Caki2 (cell line): ENCODE data around the gene ATP8B1. TPM values are rescaled to one million over a fixed set of nuclear protein-coding genes. Genes with fewer than 3 reads are reported as not detected.
"Not testable (repeated sequence)": the region's sequence is repeated elsewhere in the genome, so short reads cannot be mapped to it uniquely, and the experiment has no call there.

Experiments used
- DNase-seq: peaks from one replicate; pipeline ENCODE4 v3.0.0-alpha.2; 2015; ENCODE audit warnings: low read depth
- in situ Hi-C: cut with HindIII; loops from 2 replicates; pipeline ENCODE4 v1.10.0; 2016; ENCODE audit warnings: low sequenced_read_pairs, low pct_unique_long_range_greater_than_20kb, mixed read lengths
- total RNA-seq: library from RNA; depleted of rRNA; stranded (reverse); fragments of >200 nt; shearing (Covaris generic); gene quantifications from 2 replicates; pipeline ENCODE4 v1.2.3, GENCODE V29; 2014; ENCODE audit warnings: low replicate concordance

Gene ATP8B1
- total RNA-seq, 1 experiment from 2014 or later, result 4.9 TPM

DNA sequence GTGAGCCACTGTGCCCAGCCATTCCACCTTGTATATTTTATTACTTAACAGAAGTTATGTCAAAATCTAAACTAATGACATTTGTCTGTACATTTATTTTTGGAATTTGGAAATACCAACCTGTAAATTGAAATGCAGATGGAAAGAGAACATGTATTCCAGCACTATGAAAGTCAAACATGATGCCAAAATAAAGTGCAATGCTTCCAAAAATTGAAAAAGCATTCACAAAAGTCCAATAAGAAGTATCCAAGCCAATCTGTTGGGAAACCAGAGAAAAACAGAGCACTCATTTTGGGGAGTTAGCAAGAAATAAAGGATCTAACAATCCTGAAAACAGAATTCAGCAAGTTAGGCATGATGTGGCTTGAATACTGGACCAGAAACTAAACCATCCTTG is 151.2 kb downstream of the ATP8B1 start:
- in situ Hi-C loops, result no loop called here

GRCh38 chr18:57649556-57650500 is 153.3 kb downstream of the ATP8B1 start:
- no peak for DNase-seq
- in situ Hi-C loops, result no loop called here

More for the DNA sequence above, 151.2 kb downstream of the ATP8B1 start:
- DNase-seq, result no peak

DNA sequence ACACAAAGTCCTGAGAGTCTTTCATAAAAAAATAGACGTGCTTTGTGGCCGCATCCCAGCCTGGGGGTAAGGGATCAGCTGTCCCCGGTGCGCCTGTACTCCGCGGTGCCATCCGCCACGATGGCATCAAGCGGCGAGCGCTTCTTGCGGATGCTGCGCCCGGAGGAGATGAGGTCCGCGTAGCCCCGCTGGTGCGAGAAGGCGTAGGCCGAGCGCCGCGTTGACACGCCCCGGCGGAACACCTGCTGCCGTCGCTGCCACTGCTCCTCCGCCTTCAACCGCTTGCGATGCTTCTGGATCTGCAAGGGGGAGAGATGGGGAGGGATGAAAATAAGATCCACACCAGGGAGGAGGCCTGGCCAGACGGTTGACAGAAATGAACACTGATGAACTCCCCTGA is 154.7 kb downstream of the ATP8B1 start:
- in situ Hi-C loops, result no loop called here
- no peak for DNase-seq

DNA sequence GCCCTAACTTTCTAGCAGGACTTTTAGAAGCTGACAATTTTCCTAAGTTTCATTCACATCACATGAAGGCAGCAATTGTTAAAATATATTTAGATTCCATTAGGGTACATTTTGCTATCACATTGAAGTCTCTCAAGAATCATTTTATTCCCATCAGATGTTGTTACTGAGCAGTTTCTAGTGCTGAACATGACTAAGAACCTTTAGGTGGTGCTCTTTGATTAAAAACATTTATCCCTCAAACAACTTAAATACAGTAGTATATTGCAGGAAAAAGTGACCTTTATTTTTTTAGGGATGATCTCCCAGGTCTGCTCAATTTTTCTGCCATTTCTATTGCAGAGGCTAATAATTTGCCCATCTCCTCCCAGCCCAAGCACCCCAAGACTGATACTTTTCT is 158.6 kb downstream of the ATP8B1 start:
- no peak for DNase-seq
- in situ Hi-C loops, result no loop called here

GRCh38 chr18:57643726-57644125 is 159.4 kb downstream of the ATP8B1 start:
- DNase-seq, in situ Hi-C loops: not testable (repeated sequence)

DNA sequence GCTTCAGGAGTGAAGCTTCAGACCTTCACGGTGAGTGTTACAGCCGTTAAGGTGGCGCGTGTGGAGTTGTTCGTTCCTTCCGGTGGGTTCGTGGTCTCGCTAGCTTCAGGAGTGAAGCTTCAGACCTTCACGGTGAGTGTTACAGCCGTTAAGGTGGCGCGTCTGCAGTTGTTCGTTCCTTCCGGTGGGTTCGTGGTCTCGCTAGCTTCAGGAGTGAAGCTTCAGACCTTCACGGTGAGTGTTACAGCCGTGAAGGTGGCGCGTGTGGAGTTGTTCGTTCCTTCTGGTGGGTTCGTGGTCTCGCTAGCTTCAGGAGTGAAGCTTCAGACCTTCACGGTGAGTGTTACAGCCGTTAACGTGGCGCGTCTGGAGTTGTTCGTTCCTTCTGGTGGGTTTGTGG is 160.7 kb downstream of the ATP8B1 start:
- DNase-seq, in situ Hi-C loops: not testable (repeated sequence)

DNA sequence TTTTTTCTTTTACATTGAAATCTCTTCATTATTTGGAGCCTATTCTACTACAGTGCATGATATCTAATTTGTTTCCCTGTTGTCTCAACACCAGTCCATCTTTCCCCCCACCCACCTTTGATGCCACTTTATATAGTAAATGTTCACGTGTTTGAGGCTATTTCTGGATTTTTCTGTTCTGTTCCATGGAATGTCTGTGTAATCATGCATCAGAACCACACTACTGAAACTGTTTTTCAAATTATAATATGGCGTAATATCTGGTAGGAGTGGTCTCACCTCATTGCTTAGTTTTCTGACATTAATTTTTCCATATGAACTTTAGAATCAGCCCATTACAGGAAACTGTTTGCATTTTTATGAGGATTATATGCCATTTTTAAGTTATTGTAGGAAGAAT is 162.4 kb downstream of the ATP8B1 start:
- DNase-seq, result no peak
- in situ Hi-C loops, result no loop called here

- in situ Hi-C loops, result no loop called here
- no peak for DNase-seq
These were observed 162.9 kb downstream of the ATP8B1 start for GRCh38 chr18:57640236-57640635.

DNA sequence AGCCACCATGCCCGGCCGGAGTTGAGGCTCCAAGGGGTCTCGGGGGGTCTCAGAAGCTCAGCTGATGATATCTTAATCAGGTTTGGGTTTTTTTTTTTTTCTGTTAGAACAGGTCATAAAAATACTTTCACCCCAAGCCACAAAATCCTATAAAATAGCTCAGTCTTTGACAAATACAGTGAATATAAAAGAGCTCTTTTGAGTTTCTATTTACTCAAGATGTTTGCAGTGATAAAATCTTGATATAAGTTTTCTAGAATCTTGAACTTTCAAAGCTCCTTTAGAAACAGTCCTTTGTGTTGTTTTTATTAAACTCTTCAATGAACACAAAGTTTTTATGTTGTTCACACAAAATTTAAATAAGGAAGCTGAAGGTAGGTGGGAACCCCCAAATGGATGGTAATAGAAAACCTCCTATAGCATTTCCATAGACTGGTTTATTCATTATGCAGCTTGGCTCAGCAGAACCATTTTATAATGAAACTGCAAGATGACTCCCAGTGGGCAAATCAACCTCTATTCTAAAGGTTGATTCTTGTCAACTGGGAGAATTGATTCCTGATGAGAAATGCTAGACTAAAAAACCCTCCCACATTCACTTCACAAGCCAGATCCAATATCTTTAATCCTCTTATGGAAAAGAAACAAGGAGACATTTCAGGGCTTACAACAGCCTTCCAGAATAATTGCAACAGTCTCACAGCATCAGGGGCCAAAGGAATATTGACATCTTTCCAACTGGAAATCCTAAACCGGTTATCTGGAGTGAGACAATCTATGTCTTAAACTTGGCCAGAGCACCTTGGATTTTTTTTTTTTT is 167.9 kb downstream of the ATP8B1 start:
- in situ Hi-C loops, result no loop called here
- no peak for DNase-seq

GRCh38 chr18:57631697-57632096 is 171.4 kb downstream of the ATP8B1 start:
- no peak for DNase-seq
- in situ Hi-C loops, result no loop called here

DNA sequence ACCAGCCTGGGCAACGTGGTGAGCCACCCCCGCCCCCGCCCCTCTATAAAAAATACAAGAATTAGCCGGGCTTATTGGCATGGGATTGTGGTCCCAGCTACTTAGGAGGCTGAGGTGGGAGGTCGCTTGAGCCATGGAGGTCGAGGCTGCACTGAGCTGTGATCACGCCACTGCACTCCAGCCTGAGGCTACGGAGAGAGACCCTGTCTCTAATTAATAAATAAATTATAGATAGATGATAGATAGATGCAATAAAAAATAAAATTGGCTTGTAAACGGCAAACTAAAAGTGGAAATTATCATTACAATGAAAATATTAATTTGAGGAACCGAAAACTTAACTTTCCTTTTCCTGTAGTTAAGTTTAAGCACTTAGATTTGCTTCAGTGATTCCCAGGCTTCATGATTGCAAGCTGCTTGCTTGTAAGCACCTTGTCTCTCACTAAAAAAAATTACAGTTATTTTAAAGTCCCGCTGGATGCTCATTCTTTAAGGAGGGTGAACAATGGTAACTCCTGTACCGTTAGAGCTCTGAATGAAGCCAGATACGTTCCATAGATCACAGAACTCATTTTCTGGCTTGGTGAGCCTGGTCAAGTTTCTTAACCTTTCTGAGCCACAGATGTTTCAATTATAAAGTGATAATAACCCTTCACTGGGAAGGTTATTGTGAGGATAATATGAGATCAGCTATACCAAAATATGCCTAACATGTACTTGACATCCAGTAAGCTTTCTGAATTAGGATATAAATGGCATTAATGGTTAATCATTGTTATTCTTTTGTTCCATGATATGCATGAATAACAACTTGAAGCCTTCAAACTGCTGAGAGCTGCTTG is 172.1 kb downstream of the ATP8B1 start:
- DNase-seq, result peak; percentile 28
- in situ Hi-C loops, result no loop called here

GRCh38 chr18:57630002-57630753 is 172.9 kb downstream of the ATP8B1 start:
- in situ Hi-C loops, result no loop called here
- peak; percentile 83 for DNase-seq

DNA sequence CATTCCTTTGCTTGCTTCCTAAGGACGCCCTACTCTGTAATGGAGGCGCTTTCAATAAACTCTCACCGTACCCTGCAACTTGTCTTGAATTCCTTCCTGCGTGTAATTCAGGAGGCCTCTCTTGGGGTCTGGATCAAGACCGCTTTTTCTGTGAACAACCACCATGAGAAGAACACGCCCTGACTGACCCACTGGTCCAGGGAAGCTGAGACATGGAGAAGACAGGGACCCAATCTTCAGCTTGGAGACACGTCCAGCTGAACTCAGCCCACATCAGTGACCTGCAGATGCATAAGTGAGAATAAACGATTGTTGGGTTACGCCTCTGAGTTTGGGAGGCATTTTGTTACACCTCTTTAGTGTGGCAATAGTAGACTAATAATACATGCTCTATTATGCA is 173.7 kb downstream of the ATP8B1 start:
- no peak for DNase-seq
- in situ Hi-C loops, result no loop called here

- DNase-seq, result no peak
- in situ Hi-C loops, result no loop called here
These were observed 175.6 kb downstream of the ATP8B1 start for GRCh38 chr18:57627488-57627887.

DNA sequence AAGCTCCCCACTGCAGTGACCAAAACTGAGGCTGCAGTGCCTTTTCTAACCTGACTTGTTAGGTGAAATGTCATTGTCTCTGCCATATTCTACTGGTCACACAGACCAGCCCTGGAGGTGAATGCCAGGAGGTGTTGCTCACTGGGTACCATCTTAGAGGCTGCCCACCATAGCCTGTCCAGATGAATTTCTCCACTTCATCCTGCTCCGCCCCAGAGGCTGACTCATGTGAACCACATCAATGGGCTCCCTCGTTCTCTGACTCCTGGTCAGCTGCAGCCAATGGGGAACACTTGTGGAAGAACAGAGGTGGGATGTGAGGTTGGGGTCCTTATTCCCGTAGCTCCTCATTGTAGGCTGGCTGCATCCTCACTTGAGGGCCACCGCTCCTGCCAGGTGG is 178.1 kb downstream of the ATP8B1 start:
- DNase-seq, result peak; percentile 31
- in situ Hi-C loops, result no loop called here

GRCh38 chr18:57621246-57621604 is 181.9 kb downstream of the ATP8B1 start:
- DNase-seq, result no peak
- in situ Hi-C loops, result no loop called here

DNA sequence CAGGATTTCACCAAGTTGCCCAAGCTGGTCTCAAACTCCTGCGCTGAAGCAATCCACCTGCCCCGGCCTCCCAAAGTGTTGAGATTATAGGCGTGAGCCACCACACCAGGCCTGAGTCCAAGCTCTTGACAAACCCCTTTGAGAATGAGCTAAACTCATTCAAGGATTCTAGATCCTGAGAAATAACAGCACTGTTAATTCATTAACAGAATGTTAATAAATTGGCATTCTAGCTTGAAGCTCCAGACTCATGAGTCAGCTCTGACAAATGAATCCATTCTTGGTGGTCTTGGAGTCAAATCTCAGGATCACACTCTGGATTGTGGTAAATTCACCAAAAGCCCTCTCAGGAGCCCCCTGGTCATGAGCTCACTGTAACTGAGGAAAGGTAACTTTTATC is 183.2 kb downstream of the ATP8B1 start:
- in situ Hi-C loops, result no loop called here
- DNase-seq, result no peak

- no peak for DNase-seq
- in situ Hi-C loops, result no loop called here
These were observed 184.2 kb downstream of the ATP8B1 start for GRCh38 chr18:57618910-57619309.
